CD1c-positive myeloid dendritic cell (primary cell): ENCODE measurements around the gene GGA1.

Source experiments
- DNase-seq: peaks from one replicate; pipeline ENCODE4 v3.0.0-alpha.2; 2016; ENCODE audit errors: extremely low spot score

GGA1 gene, protein sequence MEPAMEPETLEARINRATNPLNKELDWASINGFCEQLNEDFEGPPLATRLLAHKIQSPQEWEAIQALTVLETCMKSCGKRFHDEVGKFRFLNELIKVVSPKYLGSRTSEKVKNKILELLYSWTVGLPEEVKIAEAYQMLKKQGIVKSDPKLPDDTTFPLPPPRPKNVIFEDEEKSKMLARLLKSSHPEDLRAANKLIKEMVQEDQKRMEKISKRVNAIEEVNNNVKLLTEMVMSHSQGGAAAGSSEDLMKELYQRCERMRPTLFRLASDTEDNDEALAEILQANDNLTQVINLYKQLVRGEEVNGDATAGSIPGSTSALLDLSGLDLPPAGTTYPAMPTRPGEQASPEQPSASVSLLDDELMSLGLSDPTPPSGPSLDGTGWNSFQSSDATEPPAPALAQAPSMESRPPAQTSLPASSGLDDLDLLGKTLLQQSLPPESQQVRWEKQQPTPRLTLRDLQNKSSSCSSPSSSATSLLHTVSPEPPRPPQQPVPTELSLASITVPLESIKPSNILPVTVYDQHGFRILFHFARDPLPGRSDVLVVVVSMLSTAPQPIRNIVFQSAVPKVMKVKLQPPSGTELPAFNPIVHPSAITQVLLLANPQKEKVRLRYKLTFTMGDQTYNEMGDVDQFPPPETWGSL

GRCh38 chr22:37608477-37609239 lies at the start of gene GGA1:
Gene GGA1, plus strand, starts transcription at chr22:37608834. Its CDS starts 27 bp downstream, at chr22:37608861.
- peak; percentile 98 for DNase-seq

GRCh38 chr22:37559521-37559900 lies 49.1 kb upstream of the GGA1 start:
- no peak for DNase-seq

GRCh38 chr22:37559901-37560607 lies 48.6 kb upstream of the GGA1 start, which contains the start of gene CDC42EP1:
Gene CDC42EP1, plus strand, starts transcription at chr22:37560480. Its CDS starts 5,870 bp downstream, at chr22:37566350.
- DNase-seq: no peak

DNA sequence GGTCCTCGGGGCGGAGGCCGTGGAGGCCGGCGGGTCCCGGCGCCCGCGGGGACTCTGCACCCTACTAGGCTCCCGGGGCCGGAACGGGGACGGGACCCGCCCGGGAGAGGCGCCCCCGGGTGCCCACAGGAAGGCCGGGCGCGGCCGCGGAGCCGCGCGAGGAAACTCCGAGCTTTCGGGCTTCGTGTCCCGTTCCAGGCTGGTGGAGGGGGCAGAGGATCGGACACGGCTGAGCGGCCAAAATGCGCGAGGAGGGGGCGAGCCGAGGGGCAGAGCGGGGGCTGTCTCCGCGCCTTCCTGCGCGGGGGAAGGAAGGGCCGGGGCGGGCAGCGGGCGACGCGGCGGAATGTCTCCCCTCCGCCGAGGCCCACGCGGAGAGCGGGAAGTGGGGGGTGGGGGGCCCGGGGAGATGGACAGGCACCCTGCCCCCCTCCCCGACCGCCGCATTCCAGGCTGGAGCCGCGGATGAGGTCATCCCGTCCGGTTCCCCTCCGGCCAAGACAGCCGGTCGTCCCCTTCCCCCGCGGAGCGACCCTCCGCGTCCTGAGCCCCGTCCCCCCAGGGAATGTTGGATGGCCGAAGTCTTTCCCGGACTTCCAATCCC lies 47.9 kb upstream of the GGA1 start:
- DNase-seq: no peak

GRCh38 chr22:37561212-37562048 lies 47.2 kb upstream of the GGA1 start:
- peak; percentile 77 for DNase-seq

DNA sequence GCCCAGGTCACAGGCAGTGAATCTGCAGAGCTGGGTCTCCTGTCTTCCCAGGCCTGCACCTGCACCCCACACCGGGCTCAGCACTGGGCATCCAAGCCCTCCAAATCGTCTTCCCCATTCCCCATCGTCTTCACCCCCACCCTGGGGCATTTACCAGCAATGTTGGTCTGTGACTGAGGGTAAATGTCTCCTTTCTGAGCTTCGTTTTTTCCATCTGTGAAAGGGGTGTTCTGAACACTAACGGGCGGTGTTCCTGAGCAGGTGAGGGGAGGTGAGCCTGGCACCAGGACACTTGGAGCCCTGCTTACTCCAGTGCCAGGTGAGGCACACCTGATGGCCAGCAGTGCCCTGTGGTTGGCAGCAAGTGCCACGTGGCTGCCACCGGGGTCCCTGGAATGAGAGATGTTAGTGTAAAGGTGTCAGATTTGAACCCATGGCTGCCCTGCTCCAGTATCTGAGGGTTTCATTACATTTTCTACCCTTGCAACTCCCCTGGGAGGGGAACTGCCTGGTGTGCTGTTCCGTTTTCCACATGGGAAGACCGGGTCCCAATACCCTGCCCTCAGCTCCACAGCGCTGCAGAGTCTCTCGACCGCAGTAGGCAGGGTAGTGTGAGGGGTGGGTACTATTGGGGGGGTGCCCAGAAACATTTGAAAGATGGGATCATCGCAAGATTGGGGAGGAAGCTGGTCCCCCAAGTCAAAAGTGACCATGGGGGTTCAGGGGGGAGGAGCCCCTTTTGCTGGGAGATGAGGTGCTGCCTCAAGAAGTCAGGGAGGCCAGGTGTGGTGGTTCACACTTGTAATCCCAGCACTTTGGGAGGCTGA lies 46.4 kb upstream of the GGA1 start:
- DNase-seq: no peak

DNA sequence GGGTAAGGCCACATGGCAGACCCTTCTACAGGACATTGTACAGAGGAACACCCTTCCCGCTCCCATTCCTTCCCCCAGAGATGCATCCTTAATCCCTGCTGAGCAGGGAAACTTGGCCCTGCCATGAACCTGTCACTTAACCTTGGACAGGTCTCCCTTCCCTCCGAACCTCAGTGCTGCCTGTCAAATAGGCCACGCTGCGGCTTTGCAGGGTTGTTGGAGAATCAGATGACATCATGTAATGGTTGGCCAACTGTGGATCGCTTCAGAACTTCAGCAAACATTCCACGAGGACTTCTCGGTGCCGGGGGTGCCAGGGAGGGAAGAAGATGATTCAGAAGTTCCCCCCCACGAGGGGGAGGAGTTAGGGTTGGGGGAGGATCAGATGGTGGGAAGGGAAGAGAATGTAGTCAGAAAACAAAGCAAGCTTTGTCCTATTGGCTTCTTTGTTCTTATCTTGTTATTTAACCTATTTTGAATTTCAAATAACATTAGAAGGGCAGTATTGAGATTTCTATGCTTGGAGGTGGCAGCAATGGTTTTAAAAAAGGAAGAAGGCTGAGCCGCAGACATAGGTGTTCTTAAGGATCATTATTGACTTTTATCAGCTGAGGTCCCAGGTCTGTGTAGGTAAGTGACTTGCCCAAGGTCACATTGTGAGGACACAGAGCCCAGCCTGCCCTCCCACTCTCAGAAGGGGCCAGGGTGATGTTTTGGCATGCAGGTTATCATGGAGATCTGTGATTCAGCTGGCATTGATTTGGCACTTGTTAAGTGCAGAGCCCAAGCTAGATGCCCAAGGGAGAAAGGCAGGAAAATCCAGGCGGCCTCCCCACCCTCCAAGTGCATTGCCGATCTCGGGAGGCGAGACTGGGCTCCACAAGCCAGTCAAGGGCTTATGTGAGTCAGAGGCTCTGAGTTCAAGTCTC lies 45.2 kb upstream of the GGA1 start:
- no peak for DNase-seq

DNA sequence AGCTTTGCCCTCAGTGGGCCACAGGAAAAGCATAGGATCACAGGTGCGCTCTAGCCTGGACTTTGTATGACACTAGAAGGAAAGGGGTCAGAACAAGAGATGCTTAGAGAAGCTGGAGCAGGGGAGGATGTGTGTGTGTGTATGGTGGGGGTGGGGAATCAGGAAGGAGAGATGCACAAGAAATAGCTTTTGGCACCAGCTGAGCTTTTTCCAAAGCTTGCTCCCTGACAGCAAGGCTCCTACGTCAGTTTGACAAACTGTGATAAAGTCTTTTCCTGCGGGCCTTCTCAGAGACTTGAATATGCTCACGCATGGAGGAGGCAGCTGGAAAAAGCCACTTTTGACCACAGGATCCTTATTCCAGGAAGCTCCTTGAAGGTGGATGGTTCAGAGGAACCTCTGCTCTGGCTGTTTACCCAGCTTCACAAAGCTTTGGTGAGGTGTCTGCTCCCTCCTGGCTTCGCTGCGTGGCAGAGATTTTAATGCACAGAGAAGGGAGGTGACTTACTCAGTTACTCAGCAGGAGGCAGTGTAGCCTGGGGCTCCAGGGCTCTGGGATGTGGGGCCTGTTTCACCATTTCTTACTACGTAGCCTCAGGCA lies 44.4 kb upstream of the GGA1 start:
- no peak for DNase-seq

DNA sequence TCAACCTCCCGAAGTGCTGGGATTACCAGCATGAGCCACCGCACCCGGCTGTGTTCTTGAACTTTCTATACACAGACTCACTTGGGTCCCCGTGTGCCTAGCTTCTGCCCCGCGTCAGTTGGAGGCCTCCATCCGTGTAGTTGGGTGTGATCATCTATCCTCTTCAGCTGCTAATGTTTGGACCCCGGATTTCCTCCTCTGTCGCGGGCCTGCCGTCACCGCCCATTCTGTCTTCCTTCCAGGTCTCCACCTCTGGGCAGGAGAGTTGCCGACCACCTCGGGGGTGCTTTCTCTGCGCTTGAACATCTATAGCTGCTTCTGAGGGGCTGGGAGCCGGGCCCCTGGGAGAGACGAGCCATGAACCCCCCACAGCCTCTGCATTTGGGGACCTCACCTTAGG lies 42.8 kb upstream of the GGA1 start:
- no peak for DNase-seq

DNA sequence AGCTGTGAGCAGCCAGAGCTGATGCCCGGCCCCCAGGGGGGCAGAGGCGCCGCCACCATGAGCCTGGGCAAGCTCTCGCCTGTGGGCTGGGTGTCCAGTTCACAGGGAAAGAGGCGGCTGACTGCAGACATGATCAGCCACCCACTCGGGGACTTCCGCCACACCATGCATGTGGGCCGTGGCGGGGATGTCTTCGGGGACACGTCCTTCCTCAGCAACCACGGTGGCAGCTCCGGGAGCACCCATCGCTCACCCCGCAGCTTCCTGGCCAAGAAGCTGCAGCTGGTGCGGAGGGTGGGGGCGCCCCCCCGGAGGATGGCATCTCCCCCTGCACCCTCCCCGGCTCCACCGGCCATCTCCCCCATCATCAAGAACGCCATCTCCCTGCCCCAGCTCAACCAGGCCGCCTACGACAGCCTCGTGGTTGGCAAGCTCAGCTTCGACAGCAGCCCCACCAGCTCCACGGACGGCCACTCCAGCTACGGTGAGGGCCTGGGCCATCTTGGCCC lies 42.3 kb upstream of the GGA1 start:
- DNase-seq: peak; percentile 90

GRCh38 chr22:37566903-37567798 lies 41.5 kb upstream of the GGA1 start:
- DNase-seq: peak; percentile 83

DNA sequence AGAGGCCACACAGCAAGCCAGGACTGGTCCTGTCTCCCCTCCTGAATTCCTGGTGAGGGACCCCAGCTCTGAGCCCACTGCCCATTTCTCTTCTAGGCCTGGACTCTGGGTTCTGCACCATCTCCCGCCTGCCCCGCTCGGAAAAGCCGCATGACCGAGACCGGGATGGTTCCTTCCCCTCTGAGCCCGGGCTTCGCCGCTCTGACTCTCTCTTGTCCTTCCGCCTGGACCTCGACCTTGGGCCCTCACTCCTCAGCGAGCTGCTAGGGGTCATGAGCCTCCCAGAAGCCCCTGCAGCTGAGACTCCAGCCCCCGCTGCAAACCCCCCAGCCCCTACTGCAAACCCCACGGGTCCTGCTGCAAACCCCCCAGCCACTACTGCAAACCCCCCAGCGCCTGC lies 40.6 kb upstream of the GGA1 start:
- DNase-seq: no peak

DNA sequence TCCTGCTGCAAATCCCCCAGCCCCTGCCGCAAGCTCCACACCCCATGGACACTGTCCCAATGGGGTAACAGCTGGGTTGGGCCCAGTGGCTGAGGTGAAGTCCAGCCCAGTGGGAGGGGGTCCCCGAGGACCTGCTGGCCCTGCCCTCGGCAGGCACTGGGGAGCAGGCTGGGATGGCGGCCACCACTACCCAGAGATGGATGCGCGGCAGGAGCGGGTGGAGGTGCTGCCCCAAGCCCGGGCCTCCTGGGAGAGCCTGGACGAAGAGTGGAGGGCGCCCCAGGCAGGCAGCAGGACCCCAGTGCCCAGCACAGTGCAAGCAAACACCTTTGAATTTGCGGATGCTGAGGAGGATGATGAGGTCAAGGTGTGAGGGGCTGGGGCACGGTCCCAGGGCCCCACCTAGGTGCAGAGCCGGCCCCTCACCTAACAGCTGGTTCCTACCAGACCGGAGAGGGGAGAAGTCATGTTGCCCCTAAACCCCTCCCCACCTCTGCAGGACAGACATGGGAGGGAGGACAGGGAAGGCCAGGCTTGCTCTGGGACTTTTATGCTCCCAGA lies 40.1 kb upstream of the GGA1 start:
- DNase-seq: no peak

DNA sequence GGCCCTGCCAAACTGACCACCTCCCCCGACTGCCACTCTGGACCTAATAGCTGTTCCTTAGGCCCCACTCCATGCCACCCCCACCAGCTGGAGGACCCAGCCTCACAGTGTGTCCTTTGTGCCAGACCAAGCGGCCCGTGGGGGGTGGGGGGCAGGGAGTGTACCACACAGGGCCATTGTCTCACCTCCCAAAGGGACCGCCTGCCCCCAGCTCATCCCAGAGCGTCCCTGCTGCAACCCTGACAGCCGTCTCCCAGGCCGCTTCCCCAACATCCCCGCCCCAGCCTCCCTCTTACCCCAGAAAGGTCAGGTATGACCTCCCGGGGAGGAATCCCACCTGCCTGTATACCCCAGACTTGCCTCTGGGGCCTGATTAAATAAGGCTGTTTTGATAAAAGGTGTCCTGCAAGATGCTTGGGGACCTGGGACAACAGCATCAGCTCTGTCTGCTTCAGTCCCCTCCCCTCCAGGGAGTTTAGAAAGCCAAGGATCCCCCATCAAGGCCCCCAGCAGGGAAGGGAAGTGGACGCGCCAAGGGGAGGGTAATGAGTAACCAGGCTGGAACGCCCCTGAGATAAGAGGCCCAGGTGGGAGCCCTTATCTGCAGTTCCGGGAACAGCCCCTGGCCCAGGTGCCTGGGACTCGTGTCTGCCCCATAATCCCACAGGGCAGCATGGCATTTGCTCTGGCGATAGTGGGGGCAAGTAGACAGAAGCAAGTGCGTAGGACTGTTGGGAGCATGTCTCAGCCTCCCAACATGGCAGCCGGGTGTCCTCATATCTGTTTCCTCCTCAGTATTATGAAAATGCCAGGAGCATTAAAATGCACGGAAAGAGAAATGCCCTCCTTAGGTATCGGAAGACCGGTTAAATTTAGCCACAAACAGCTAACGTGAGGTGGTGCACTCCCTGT lies 39.4 kb upstream of the GGA1 start:
- DNase-seq: no peak

GRCh38 chr22:37569921-37570660 lies 38.5 kb upstream of the GGA1 start:
- no peak for DNase-seq
